ENCODE data around the gene FCAR.

DNA sequence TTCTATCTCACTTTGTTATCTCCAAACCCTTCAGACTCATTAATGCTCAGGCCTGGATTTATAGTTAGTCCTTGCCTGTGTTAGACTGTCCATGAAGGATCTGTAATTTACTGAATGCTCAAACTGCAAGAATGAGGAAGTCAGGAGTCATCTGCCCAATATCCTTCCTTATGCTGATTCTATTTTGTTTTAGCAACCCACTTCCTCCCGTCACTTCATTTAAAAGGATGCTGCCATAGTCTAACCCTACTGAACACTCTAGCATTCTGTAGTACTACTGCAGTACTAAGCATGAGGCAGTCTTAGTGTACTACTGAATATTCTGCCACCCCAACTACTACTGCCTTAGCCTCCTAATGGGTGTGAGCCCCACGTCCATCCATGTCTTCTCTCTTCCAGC lies 1.5 kb downstream of the FCAR start:
- TF ChIP-seq EZH2 (IDR thresholded peaks at IDR 0.05; ENCODE audit: insufficient read depth, poor library complexity, severe bottlenecking), result no peak
- TF ChIP-seq EZH2phosphoT487 (IDR thresholded peaks at IDR 0.05; ENCODE audit: insufficient read depth, low read depth), result no peak
